GM21390 (cell line): Measurements from ENCODE around the gene ABCB9.

Experiments used
- ATAC-seq: cut with Tn5 transposase; IDR thresholded peaks from one replicate; pipeline ENCODE4 v1.9.1; 2021; ENCODE audit not compliant: unreplicated experiment

Gene ABCB9

GRCh38 chr12:122964439-122965257, 1.6 kb downstream of the ABCB9 start:
- no peak for ATAC-seq

DNA sequence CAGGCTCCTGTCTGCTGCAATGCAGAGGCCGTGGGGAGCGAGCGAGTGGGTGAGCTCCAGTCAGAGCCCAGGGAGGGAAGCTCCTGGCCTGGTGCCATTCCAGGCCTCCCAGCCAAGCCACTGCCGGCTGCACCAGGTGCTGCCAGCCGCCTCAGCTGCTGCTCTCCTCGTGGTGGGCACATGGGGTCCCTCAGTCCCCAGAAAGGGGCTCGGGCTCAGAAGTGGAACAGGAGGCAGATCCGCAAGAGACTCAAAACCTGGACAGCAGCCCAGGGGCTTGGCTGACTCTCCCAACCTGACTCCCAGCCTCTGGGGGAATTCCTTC, 2.4 kb downstream of the ABCB9 start:
- ATAC-seq: no peak

DNA sequence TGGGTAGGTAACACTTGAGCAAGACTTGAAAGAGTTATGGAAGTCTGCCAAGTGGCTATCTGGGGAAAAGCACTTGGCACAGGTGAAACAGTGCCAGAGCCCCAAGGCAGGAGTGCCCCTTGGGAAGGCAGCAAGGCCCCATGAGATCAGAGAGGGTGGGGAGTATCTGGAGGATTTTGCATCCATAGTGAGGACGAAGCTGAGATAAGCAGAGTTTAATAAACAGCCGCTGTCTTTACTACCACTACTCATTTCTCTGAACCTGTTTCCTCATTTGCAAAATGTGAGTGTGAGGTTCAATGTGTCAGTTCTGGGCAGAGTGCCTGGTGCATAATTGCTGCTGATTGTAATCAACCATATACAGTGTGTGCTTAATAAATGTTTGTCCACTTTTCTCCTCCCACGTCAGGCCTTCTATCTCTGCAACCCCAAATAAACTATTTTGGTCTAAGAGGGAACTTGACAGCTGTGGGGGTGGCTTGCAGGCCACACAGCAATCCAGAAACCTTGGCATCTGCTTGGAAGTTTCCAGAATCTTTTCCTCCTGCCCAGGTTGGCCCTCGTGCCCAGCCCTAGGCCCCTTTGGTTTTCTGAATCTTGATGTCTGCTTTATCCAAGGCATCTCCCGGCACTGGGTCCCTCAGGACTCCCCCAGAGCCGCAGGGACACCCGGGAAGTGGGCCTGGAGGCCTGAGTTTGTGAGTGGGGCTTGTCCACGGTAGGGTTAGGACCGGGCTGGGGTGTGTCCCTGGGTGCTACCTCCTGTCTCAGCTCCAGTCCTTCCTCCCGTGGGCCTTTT, 4.5 kb downstream of the ABCB9 start:
- no peak for ATAC-seq

- ATAC-seq: no peak
Measured at GRCh38 chr12:122960193-122960569, 6.1 kb downstream of the ABCB9 start.

GRCh38 chr12:122959566-122960192, 6.6 kb downstream of the ABCB9 start:
- ATAC-seq: no peak

- ATAC-seq: no peak
Measured at GRCh38 chr12:122958198-122958888, 7.9 kb downstream of the ABCB9 start.

GRCh38 chr12:122956035-122956434, 10.2 kb downstream of the ABCB9 start:
- no peak for ATAC-seq

DNA sequence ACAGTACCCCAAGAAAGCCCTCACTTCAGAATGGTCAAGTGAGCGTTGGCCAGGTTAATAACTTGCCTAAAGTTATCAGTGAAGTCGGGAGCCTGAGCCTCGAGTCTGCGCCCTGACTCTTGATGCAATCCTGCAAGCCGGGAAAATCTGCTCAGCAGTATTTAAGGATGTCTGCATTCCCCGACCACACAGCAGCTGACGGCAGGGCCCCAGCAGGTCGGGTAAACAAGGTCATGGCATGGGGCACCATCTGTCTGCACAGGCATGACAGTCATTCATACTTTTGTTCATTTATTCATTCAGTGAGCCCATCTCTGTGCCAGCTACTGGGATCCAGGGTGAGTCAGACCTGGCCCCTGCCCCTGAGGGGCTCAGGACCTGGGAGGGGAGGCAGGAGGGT, 11.1 kb downstream of the ABCB9 start:
- ATAC-seq: no peak

- ATAC-seq: peak; percentile 77
Measured at GRCh38 chr12:122951979-122952892, 14.0 kb downstream of the ABCB9 start.

DNA sequence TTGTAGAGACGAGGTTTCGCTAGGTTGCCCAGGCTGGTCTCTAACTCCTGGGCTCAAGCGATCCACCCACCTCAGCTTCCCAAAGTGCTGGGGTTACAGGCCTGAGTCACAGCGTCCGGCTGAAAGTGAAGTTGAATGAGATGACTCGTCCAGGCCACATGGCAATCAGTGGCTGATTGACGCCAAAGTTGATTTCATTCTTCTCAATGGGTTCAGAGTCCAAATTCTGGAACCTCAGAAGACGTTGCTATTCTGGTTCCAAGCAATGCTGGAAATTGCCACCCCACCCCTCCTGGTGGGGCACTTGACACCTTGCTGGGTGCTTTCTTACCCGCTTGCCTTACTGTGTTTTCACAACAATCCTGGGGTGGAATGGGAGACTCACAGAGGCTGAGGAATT, 14.9 kb downstream of the ABCB9 start:
- ATAC-seq: no peak

- no peak for ATAC-seq
Measured at GRCh38 chr12:122949816-122950675, 16.2 kb downstream of the ABCB9 start.

- no peak for ATAC-seq
Measured at GRCh38 chr12:122949405-122949804, 16.9 kb downstream of the ABCB9 start.

DNA sequence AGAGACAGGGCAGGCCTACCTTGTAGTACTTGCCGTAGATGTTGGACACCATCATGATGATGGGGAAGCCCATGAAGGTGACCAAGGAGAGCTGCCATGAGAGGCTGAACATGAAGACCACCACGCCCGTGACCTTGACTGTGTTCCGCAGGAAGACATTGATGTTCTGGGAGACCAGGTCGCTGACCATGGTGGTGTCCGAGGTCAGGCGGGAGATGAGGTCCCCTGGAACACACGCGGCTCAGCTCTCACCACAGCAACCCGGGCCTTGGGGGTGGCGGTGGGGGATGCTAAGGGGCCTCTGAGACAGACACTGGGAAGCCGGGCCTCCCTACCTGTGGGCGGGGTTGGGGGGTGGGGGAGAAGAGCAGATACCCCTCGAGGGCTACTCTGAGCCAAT, 17.7 kb downstream of the ABCB9 start:
- ATAC-seq: no peak

GRCh38 chr12:122947352-122947792, 18.9 kb downstream of the ABCB9 start:
- ATAC-seq: no peak

DNA sequence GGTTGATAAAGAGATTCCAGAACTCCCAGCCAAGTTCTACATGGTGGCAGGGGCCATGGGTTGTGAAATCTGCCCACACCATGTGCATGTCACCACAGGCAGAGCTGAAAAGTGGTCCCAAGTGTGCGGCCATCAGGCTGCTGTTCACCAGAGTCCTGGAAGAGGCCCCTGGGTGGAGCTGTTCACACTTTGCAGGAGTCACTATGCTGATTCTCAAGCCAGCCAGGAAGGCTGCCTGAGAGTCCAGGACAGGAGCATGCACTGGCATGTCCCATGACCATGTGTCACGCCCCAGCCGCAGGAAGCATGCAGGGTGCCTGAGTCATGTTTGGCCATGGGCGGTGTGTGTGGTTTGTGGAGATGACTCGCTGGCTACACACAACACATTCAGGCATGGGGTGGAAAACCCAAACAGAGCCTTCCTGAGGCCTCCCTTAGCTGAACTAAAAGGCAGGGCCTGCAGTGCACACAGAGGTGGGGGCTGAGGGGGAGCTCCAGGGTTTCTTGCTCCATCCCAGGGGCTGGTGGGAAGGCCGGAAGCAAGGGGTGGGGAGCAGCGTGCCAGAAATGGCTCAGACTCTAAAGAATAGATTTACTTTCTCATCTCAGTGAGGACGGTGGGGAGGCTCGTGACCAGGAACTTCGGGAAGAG, 19.4 kb downstream of the ABCB9 start:
- peak; percentile 67 for ATAC-seq

DNA sequence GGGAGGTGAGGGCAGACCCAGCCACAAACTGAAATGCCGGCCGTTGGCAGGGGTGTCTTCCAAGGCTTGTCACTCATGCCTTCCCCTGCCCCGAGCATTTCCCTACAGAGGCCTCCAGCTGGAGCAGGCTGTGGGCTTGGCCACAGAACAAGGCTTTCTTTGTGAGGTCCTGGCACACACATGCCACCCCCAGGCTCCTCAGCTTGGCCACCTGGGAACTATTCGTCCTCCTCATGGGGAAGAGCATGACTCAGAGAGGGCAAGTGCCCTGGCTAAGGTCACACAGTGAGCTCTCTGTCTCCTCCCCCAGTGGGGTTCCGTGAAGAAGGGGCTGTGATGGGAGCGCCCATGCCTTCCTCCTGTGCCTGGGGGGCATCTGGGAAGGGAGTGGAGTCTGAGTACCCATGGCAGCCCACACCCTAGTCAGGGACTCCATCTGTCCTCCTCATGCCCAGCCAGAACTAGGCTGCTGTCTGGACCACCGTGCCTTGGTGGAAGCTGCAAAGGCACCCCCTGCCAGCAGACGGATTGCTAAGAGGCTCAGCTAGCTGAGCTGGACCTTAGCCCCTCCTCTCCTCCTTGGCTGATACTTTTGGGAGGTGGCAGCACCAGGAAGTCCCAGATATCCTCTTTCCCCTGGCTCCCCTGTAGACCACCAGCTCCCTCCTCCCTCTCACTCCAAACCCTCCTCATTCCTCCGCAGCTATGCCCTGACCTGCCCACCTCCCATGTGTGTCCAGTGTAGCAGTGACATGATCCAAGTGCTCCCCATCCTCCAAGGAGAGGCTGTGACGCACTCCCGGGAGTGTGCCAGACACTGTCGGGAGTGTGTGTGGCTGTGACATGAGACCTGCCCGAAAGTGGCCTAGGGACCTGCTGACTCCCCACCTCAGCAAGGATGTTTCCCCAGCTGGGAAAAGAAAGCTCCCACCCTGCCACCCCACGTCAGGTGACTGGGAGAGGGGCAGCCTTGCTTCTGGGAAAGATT, 21.4 kb downstream of the ABCB9 start:
- ATAC-seq: no peak

- ATAC-seq: no peak
Measured at GRCh38 chr12:122943196-122943595, 23.1 kb downstream of the ABCB9 start.

DNA sequence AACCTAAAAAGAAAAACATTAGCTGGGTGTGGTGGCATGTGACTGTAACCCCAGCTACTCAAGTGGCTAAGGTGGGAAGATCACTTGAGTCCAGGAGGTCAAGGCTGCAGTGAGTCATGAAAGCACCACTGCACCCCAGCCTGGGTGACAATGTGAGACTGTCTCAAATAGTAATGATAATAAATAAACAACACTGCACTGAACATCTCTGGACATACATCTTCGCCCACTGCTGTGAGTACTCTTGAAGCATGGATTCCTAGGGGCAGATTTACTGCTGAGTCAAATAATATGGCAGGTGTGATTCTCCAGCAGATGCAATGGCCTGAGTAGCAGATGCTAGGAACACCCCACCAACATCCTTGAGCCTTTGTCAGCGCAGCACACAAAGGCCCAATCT, 23.6 kb downstream of the ABCB9 start:
- ATAC-seq: no peak
